CD4-positive, alpha-beta T cell (primary cell): Measurements from ENCODE around the gene ADGRL3. TPM values are rescaled to one million over a fixed set of nuclear protein-coding genes. Genes with fewer than 3 reads are reported as not detected.

Experiments used
- ATAC-seq: fragments of 200-7000 bp; cut with Tn5 transposase; one replicate; pipeline ENCODE4 v1.10.0; 2022; ENCODE audit warnings: mild to moderate bottlenecking; ENCODE audit not compliant: poor library complexity
- CTCF ChIA-PET: fragments of 350-600 bp; sonication (Branson Sonifier 250); formaldehyde crosslinking; loops from one replicate; lab custom pipeline; 2021; ENCODE audit warnings: antibody characterized with exemption, inconsistent platforms; lab: Charles Lee
- POLR2A ChIA-PET: fragments of 350-600 bp; sonication (Branson Sonifier 250); formaldehyde crosslinking; loops from one replicate; lab custom pipeline; 2021; ENCODE audit warnings: antibody characterized with exemption, inconsistent platforms; lab: Charles Lee
- DNase-seq, 14 experiments: peaks; one replicate each; pipeline ENCODE4 v3.0.0-alpha.2; 2013 to 2020; ENCODE audit warnings: mixed read lengths in 2 of 14
- H3K27ac ChIP-seq, 2 donors: one replicate each; pipeline versions ENCODE4 v1.5.1 to v1.7.0; 2013; ENCODE audit warnings: low read length in 2 of 2, low read depth in 1 of 2, mild to moderate bottlenecking in 1 of 2
- H3K27me3 ChIP-seq, 2 experiments: 1 replicate in 1 of 2; 2 replicates in 1 of 2; pipeline versions ENCODE4 v1.6.1 to v1.7.0; 2013; ENCODE audit warnings: low read length in 2 of 2, control low read depth in 1 of 2, mild to moderate bottlenecking in 1 of 2, moderate library complexity in 1 of 2; ENCODE audit not compliant: insufficient read depth in 2 of 2, control insufficient read depth in 1 of 2
- H3K36me3 ChIP-seq: one replicate; pipeline ENCODE4 v1.6.1; 2013; ENCODE audit warnings: low read length, control low read depth; ENCODE audit not compliant: insufficient read depth
- H3K4me1 ChIP-seq: one replicate; pipeline ENCODE4 v1.6.1; 2013; ENCODE audit warnings: low read length, control low read depth; ENCODE audit not compliant: insufficient read depth
- H3K4me3 ChIP-seq: one replicate; pipeline ENCODE4 v1.5.1; 2013; ENCODE audit warnings: mild to moderate bottlenecking, low read length, moderate library complexity
- H3K9me3 ChIP-seq, 2 experiments: 1 replicate in 1 of 2; 2 replicates in 1 of 2; pipeline versions ENCODE4 v1.6.1 to v1.7.0; 2013; ENCODE audit warnings: low read length in 2 of 2, mild to moderate bottlenecking in 2 of 2, control low read depth in 1 of 2, moderate library complexity in 1 of 2; ENCODE audit not compliant: control insufficient read depth in 1 of 2, insufficient read depth in 1 of 2
- H3K27ac Mint-ChIP-seq: one replicate; pipeline ENCODE4 v1.8.0; 2020; ENCODE audit warnings: mixed read lengths
- H3K27me3 Mint-ChIP-seq: one replicate; pipeline ENCODE4 v1.8.0; 2021; ENCODE audit warnings: mixed read lengths
- H3K36me3 Mint-ChIP-seq: one replicate; pipeline ENCODE4 v1.8.0; 2021; ENCODE audit warnings: low read depth, mixed read lengths
- H3K4me1 Mint-ChIP-seq: one replicate; pipeline ENCODE4 v1.8.0; 2021; ENCODE audit warnings: low read depth, mixed read lengths
- H3K4me3 Mint-ChIP-seq: one replicate; pipeline ENCODE4 v1.8.0; 2020; ENCODE audit warnings: mild to moderate bottlenecking, mixed read lengths
- H3K9me3 Mint-ChIP-seq: one replicate; pipeline ENCODE4 v1.8.0; 2020; ENCODE audit warnings: mixed read lengths
- CTCF ChIP-seq: fragments of 200-600 bp; IDR thresholded peaks from one replicate; pipeline ENCODE4 v1.8.0; 2022; ENCODE audit warnings: antibody characterized with exemption, mild to moderate bottlenecking
- intact Hi-C, 2 experiments: fragments of 100-400 bp; cut with DNase I in 1 of 2; cut with micrococcal nuclease in 1 of 2; formaldehyde crosslinking; loops; one replicate each; pipeline versions ENCODE4 v1.15.1 to v1.9.0; 2023 to 2025; cut with DNase I, micrococcal nuclease
- total RNA-seq, 174 experiments: library from RNA in 2 of 174; stranded (reverse) in 2 of 174; gene quantifications; one replicate each; pipeline ENCODE4 v1.2.3 and lab custom pipeline; 2021 to 2026

Gene ADGRL3
- total RNA-seq, 2 experiments from 2014 or later: not detected

DNA sequence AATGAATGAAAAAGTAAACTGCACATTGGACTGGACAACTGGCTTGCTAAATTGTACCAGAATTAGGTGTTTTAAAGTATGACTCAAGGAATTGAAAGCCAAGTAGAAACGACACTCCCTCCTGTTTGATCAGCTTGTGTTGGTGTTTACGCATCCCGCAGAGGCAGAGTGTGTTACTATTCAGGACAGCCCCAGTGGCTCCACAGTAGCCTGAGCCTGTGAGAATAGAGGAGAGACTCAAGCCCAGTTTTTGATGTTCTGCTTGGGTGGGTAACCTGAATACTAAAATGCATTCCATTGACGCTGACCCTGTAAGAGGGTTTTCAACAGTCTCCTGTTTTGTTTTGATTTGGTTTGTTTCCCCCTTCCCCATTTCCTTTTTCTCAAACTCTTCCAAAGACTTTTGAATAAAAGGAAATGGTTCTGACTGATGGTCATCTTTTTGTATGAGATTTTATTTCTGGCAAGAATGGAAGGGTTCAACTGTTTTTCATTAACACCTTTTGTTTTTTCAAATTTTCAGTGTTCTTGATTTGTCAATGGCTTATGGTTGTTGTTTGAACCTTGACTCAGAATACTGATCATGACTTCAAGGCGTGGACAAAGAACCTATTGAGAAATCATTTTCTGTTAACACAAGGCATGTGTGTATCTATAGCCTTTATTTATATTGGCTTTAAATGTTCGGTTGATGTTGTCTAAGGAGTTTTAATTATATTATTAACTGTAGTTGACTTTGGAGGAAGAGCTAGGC is 10.2 kb downstream of the ADGRL3 start:
- Histone ChIP-seq H3K27me3 (no peaks in the 10 kb centered on the region), H3K27ac (no peak overlapping the region), H3K4me3 (no peak overlapping the region), H3K36me3 (no peaks in the 10 kb centered on the region), H3K4me1 (no peaks in the 10 kb centered on the region), H3K9me3 (peaks cover 0 to under 1% of the 10 kb centered on the region in 2 experiments)
- Mint-ChIP-seq H3K4me1 (no peaks in the 10 kb centered on the region), H3K27me3 (no peaks in the 10 kb centered on the region), H3K4me3 (no peak overlapping the region), H3K9me3 (peaks cover 2% of the 10 kb centered on the region), H3K27ac (no peak overlapping the region), H3K36me3 (no peaks in the 10 kb centered on the region)
- no peak for TF ChIP-seq CTCF
- intact Hi-C loops: no loop called here
- POLR2A ChIA-PET: no interaction called here
- no peak for DNase-seq
- CTCF ChIA-PET: no interaction called here
- no peak for ATAC-seq

- Mint-ChIP-seq H3K9me3 (peaks cover 2% of the 10 kb centered on the region), H3K27ac (no peak overlapping the region), H3K36me3 (no peaks in the 10 kb centered on the region), H3K4me3 (no peak overlapping the region), H3K27me3 (no peaks in the 10 kb centered on the region), H3K4me1 (no peaks in the 10 kb centered on the region)
- CTCF ChIA-PET: no interaction called here
- Histone ChIP-seq H3K36me3 (no peaks in the 10 kb centered on the region), H3K27ac (no peak overlapping the region), H3K27me3 (no peaks in the 10 kb centered on the region), H3K4me3 (no peak overlapping the region), H3K4me1 (no peaks in the 10 kb centered on the region), H3K9me3 (peaks cover 0 to 5% of the 10 kb centered on the region in 2 experiments)
- ATAC-seq: no peak
- intact Hi-C loops: no loop called here
- no peak for TF ChIP-seq CTCF
- no peak for DNase-seq
- POLR2A ChIA-PET: no interaction called here
These were observed 11.7 kb downstream of the ADGRL3 start for GRCh38 chr4:61211781-61212180.

DNA sequence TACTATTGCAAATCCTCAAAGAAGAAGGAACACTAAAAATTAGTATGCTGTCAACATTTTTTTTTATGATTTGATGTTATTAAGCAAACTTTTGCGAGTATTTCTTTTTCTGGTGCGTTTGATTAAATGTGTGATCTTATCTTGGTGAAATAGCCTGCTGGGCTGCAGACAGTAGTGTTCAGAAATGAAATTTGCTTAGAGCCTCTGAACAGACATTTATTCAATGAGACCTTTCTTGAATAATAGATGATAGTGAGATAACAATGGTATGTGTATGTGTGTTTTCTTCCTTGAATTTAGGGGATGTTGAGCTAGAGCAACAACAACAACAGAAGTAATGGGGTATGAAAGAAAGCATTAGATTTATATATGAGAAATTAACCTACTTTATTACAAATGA is 12.7 kb downstream of the ADGRL3 start:
- no peak overlapping the region for H3K4me3 Mint-ChIP-seq
- intact Hi-C loops: no loop called here
- DNase-seq (no peak), ATAC-seq (no peak)
- peaks cover 0 to 5% of the 10 kb centered on the region in 2 experiments for H3K9me3 ChIP-seq
- no peaks in the 10 kb centered on the region for H3K27me3 ChIP-seq
- no peak for TF ChIP-seq CTCF
- no peaks in the 10 kb centered on the region for H3K36me3 ChIP-seq
- H3K27me3 Mint-ChIP-seq: no peaks in the 10 kb centered on the region
- H3K9me3 Mint-ChIP-seq: peaks cover 5% of the 10 kb centered on the region
- H3K4me1 Mint-ChIP-seq: no peaks in the 10 kb centered on the region
- no peaks in the 10 kb centered on the region for H3K36me3 Mint-ChIP-seq
- no peak overlapping the region for H3K4me3 ChIP-seq
- no peaks in the 10 kb centered on the region for H3K4me1 ChIP-seq
- H3K27ac Mint-ChIP-seq: no peak overlapping the region
- H3K27ac ChIP-seq: no peak overlapping the region
- ChIA-PET CTCF (no interaction called here), POLR2A (no interaction called here)
